GM23338 (cell line): ENCODE measurements around the gene AUH. TPM values are rescaled to one million over a fixed set of nuclear protein-coding genes. Genes with fewer than 3 reads are reported as not detected.

Experiments
- ATAC-seq: fragments of 200-7000 bp; cut with Tn5 transposase; 3 replicates; pipeline ENCODE4 v1.9.1; 2020
- DNase-seq: peaks from one replicate; pipeline ENCODE4 v3.0.0-alpha.2; 2015; ENCODE audit warnings: low spot score
- H2AFZ ChIP-seq: fragments of 200-600 bp; sonication (generic); 2 replicates; pipeline ENCODE4 v1.8.0; 2016; ENCODE audit warnings: antibody characterized with exemption, mild to moderate bottlenecking, moderate library complexity
- H3F3A ChIP-seq: fragments of 200-600 bp; sonication (generic); replicated peaks from 2 replicates; pipeline ENCODE4 v1.8.0; 2017; ENCODE audit warnings: antibody characterized with exemption, mixed run types, low read depth
- H3K27ac ChIP-seq: fragments of 200-600 bp; sonication (generic); 2 replicates; pipeline ENCODE4 v1.6.1; 2016; ENCODE audit warnings: low read depth
- H3K27me3 ChIP-seq: fragments of 200-600 bp; sonication (generic); 2 replicates; pipeline ENCODE4 v1.8.0; 2016; ENCODE audit warnings: mild to moderate bottlenecking, mixed run types, moderate library complexity; ENCODE audit not compliant: insufficient read depth
- H3K36me3 ChIP-seq: fragments of 200-600 bp; sonication (generic); 2 replicates; pipeline ENCODE4 v1.8.0; 2016; ENCODE audit warnings: mild to moderate bottlenecking; ENCODE audit not compliant: insufficient read depth
- H3K4me1 ChIP-seq: fragments of 200-600 bp; sonication (generic); 2 replicates; pipeline ENCODE4 v1.8.0; 2016; ENCODE audit warnings: mild to moderate bottlenecking, moderate library complexity; ENCODE audit not compliant: insufficient read depth
- H3K4me2 ChIP-seq: fragments of 200-600 bp; sonication (generic); 2 replicates; pipeline ENCODE4 v1.7.1; 2017; ENCODE audit warnings: mixed run types
- H3K4me3 ChIP-seq: fragments of 200-600 bp; sonication (generic); 2 replicates; pipeline ENCODE4 v1.6.1; 2016; ENCODE audit warnings: mixed run types
- H3K79me2 ChIP-seq: fragments of 200-600 bp; sonication (generic); replicated peaks from 2 replicates; pipeline ENCODE4 v1.8.0; 2017; ENCODE audit warnings: mild to moderate bottlenecking; ENCODE audit not compliant: insufficient read depth
- H3K9me2 ChIP-seq: fragments of 200-600 bp; sonication (generic); 2 replicates; pipeline ENCODE4 v1.8.0; 2017; ENCODE audit not compliant: insufficient read depth
- H4K20me1 ChIP-seq: fragments of 200-600 bp; sonication (generic); replicated peaks from 2 replicates; pipeline ENCODE4 v1.8.0; 2017; ENCODE audit warnings: mild to moderate bottlenecking; ENCODE audit not compliant: insufficient read depth
- H3K27ac Mint-ChIP-seq: 2 replicates; pipeline ENCODE4 v1.8.0; 2020; ENCODE audit warnings: inconsistent platforms, mild to moderate bottlenecking, moderate library complexity, mixed read lengths
- H3K27me3 Mint-ChIP-seq: 3 replicates; pipeline ENCODE4 v1.8.0; 2022; ENCODE audit warnings: low read depth, mild to moderate bottlenecking, moderate library complexity, mixed read lengths, inconsistent platforms; ENCODE audit not compliant: insufficient read depth, poor library complexity
- H3K36me3 Mint-ChIP-seq: 3 replicates; pipeline ENCODE4 v1.8.0; 2021; ENCODE audit warnings: low read depth, mild to moderate bottlenecking, inconsistent platforms, moderate library complexity, mixed read lengths
- H3K4me1 Mint-ChIP-seq: 3 replicates; pipeline ENCODE4 v1.8.0; 2020; ENCODE audit warnings: mild to moderate bottlenecking, inconsistent platforms, mixed read lengths
- H3K4me3 Mint-ChIP-seq: 3 replicates; pipeline ENCODE4 v1.8.0; 2021; ENCODE audit warnings: moderate library complexity, mild to moderate bottlenecking, inconsistent platforms, mixed read lengths
- H3K9me3 Mint-ChIP-seq: 3 replicates; pipeline ENCODE4 v1.8.0; 2020; ENCODE audit warnings: moderate library complexity, mild to moderate bottlenecking, inconsistent platforms, mixed read lengths
- CREB1 ChIP-seq: fragments of 250-450 bp; sonication (Bioruptor Pico); IDR thresholded peaks from 2 replicates; pipeline ENCODE4 v1.5.0; 2020; ENCODE audit warnings: low read depth, mild to moderate bottlenecking, moderate library complexity
- EZH2 ChIP-seq: fragments of 200-600 bp; sonication (generic); IDR thresholded peaks from one replicate; pipeline ENCODE4 v1.8.0; 2017; ENCODE audit warnings: antibody characterized with exemption, mild to moderate bottlenecking, low read depth; ENCODE audit not compliant: unreplicated experiment
- EZH2phosphoT487 ChIP-seq: fragments of 200-600 bp; sonication (generic); IDR thresholded peaks from one replicate; pipeline ENCODE4 v1.8.1; 2018; ENCODE audit warnings: antibody characterized with exemption; ENCODE audit not compliant: unreplicated experiment
- JUNB ChIP-seq: IDR thresholded peaks from one replicate; pipeline ENCODE4 v1.6.1; 2016; ENCODE audit warnings: antibody characterized with exemption; ENCODE audit not compliant: unreplicated experiment
- NANOG ChIP-seq: IDR thresholded peaks from 2 replicates; pipeline ENCODE4 v1.6.1; 2016; ENCODE audit warnings: antibody characterized with exemption, borderline replicate concordance
- POLR2AphosphoS5 ChIP-seq: IDR thresholded peaks from 2 replicates; pipeline ENCODE4 v1.6.1; 2016; ENCODE audit warnings: antibody characterized with exemption, low read depth
- REST ChIP-seq: IDR thresholded peaks from one replicate; pipeline ENCODE4 v1.6.1; 2018; ENCODE audit warnings: antibody characterized with exemption; ENCODE audit not compliant: unreplicated experiment
- STAT1 ChIP-seq: IDR thresholded peaks from one replicate; pipeline ENCODE4 v1.6.1; 2016; ENCODE audit warnings: antibody characterized with exemption; ENCODE audit not compliant: unreplicated experiment
- ZNF114 ChIP-seq: fragments of 250-450 bp; sonication (Bioruptor Pico); IDR thresholded peaks from 2 replicates; pipeline ENCODE4 v1.5.0; 2020; ENCODE audit warnings: mild to moderate bottlenecking, moderate library complexity
- ZNF331 ChIP-seq: fragments of 250-450 bp; sonication (Bioruptor Pico); IDR thresholded peaks from 2 replicates; pipeline ENCODE4 v1.5.0; 2020; ENCODE audit warnings: low read depth, mild to moderate bottlenecking, moderate library complexity
- polyA plus RNA-seq: library from polyadenylated mRNA; unstranded; fragments of >200 nt; fragmentation: Nextera tagmentation; extraction: Ambion mirVana; gene quantifications from 2 replicates; pipeline ENCODE4 v1.2.1, GENCODE V29; 2016
- total RNA-seq: library from RNA; depleted of rRNA; stranded (reverse); fragments of >200 nt; shearing (Covaris generic); gene quantifications from 2 replicates; pipeline ENCODE4 v1.2.3, GENCODE V29; 2014
- TF ChIP-seq, protein P1 (sequence below): IDR thresholded peaks from 2 replicates; pipeline ENCODE4 v1.6.1; 2016; ENCODE audit warnings: antibody characterized with exemption
- TF ChIP-seq, protein P2 (sequence below), 2 experiments: fragments of 200-600 bp in 1 of 2; sonication (generic) in 1 of 2; conservative IDR thresholded peaks; 2 replicates each; pipeline versions ENCODE4 v1.5.1 to v1.6.1; 2016 to 2017; ENCODE audit warnings: antibody characterized with exemption in 2 of 2, low read depth in 2 of 2, mild to moderate bottlenecking in 2 of 2, moderate library complexity in 1 of 2
- TF ChIP-seq, protein P3 (sequence below): fragments of 250-450 bp; sonication (Bioruptor Pico); IDR thresholded peaks from 2 replicates; pipeline ENCODE4 v1.5.0; 2020; ENCODE audit warnings: mild to moderate bottlenecking, moderate library complexity

AUH gene
- total and polyA plus RNA-seq, 2 experiments from 2014 or later: 28.8 to 34.2 TPM

DNA sequence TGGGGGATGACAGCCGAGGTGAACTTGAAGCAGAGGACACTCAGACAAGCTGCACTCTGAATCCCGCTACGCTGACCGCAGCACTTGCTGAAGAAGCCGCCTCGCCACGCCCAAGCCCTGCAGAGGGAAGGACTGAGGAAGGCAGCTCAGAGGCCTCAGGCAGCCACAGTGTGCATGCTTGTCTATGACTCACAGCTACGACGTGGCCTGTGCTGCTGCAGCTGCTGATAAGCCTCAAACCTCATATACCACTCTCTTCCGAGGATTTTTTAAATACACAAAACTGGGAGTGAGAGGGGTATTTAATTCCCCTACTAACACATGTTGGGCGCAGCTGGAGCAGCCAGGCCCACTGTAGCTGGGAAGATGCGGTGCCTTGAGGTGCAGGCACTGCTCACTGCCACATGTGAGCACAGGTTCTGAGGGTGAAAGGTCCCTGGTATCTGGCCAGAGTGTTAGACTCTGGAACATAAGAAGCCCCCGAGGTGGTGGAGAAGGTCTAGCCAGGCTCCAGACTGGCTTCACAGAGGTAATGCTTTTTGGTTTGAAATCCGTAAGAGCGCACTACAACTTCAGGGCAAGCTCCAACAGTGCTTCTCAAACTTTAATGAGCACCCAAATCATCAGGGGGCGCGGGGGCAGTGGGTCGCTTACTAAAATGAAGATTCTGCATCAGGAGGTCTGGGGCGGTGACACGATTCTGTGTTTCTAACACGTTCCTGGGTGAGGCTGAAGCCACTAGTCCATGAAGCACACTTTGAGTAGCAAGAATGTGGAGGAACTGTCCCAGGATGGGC lies 196.8 kb downstream of the AUH start:
- Histone ChIP-seq H3K4me3 (no peak overlapping the region), H3K4me1 (peaks cover 7% of the 10 kb centered on the region; the same call in 1 of the 2 replicates), H3K9me2 (no peaks in the 10 kb centered on the region), H4K20me1 (no peaks in the 10 kb centered on the region), H2AFZ (no peak overlapping the region), H3K79me2 (no peaks in the 10 kb centered on the region), H3K36me3 (no peaks in the 10 kb centered on the region), H3K27ac (no peak overlapping the region), H3F3A (no peaks in the 10 kb centered on the region), H3K27me3 (no peaks in the 10 kb centered on the region), H3K4me2 (no peak overlapping the region)
- Mint-ChIP-seq H3K27ac (no peak overlapping the region), H3K9me3 (no peaks in the 10 kb centered on the region), H3K36me3 (no peaks in the 10 kb centered on the region), H3K4me3 (no peak overlapping the region), H3K4me1 (peaks cover 32% of the 10 kb centered on the region), H3K27me3 (peaks cover 7% of the 10 kb centered on the region)
- ATAC-seq (no peak), DNase-seq (no peak)
- no peak for TF ChIP-seq ZNF114 (CRISPR knock-in tag)
- no peak for TF ChIP-seq NANOG
- no peak for TF ChIP-seq REST
- TF ChIP-seq ZNF331: no peak
- TF ChIP-seq JUNB: no peak
- no peak for TF ChIP-seq CREB1 (CRISPR knock-in tag)
- no peak for TF ChIP-seq EZH2
- TF ChIP-seq, protein P1, sequence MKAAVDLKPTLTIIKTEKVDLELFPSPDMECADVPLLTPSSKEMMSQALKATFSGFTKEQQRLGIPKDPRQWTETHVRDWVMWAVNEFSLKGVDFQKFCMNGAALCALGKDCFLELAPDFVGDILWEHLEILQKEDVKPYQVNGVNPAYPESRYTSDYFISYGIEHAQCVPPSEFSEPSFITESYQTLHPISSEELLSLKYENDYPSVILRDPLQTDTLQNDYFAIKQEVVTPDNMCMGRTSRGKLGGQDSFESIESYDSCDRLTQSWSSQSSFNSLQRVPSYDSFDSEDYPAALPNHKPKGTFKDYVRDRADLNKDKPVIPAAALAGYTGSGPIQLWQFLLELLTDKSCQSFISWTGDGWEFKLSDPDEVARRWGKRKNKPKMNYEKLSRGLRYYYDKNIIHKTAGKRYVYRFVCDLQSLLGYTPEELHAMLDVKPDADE: no peak
- no peak for TF ChIP-seq EZH2phosphoT487
- TF ChIP-seq, protein P2, sequence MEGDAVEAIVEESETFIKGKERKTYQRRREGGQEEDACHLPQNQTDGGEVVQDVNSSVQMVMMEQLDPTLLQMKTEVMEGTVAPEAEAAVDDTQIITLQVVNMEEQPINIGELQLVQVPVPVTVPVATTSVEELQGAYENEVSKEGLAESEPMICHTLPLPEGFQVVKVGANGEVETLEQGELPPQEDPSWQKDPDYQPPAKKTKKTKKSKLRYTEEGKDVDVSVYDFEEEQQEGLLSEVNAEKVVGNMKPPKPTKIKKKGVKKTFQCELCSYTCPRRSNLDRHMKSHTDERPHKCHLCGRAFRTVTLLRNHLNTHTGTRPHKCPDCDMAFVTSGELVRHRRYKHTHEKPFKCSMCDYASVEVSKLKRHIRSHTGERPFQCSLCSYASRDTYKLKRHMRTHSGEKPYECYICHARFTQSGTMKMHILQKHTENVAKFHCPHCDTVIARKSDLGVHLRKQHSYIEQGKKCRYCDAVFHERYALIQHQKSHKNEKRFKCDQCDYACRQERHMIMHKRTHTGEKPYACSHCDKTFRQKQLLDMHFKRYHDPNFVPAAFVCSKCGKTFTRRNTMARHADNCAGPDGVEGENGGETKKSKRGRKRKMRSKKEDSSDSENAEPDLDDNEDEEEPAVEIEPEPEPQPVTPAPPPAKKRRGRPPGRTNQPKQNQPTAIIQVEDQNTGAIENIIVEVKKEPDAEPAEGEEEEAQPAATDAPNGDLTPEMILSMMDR (conservative IDR thresholded peaks at IDR 0.05; ENCODE audit: low read depth in 2 of 2): no peak
- no peak for TF ChIP-seq POLR2AphosphoS5
- TF ChIP-seq STAT1: no peak
- TF ChIP-seq, protein P3, sequence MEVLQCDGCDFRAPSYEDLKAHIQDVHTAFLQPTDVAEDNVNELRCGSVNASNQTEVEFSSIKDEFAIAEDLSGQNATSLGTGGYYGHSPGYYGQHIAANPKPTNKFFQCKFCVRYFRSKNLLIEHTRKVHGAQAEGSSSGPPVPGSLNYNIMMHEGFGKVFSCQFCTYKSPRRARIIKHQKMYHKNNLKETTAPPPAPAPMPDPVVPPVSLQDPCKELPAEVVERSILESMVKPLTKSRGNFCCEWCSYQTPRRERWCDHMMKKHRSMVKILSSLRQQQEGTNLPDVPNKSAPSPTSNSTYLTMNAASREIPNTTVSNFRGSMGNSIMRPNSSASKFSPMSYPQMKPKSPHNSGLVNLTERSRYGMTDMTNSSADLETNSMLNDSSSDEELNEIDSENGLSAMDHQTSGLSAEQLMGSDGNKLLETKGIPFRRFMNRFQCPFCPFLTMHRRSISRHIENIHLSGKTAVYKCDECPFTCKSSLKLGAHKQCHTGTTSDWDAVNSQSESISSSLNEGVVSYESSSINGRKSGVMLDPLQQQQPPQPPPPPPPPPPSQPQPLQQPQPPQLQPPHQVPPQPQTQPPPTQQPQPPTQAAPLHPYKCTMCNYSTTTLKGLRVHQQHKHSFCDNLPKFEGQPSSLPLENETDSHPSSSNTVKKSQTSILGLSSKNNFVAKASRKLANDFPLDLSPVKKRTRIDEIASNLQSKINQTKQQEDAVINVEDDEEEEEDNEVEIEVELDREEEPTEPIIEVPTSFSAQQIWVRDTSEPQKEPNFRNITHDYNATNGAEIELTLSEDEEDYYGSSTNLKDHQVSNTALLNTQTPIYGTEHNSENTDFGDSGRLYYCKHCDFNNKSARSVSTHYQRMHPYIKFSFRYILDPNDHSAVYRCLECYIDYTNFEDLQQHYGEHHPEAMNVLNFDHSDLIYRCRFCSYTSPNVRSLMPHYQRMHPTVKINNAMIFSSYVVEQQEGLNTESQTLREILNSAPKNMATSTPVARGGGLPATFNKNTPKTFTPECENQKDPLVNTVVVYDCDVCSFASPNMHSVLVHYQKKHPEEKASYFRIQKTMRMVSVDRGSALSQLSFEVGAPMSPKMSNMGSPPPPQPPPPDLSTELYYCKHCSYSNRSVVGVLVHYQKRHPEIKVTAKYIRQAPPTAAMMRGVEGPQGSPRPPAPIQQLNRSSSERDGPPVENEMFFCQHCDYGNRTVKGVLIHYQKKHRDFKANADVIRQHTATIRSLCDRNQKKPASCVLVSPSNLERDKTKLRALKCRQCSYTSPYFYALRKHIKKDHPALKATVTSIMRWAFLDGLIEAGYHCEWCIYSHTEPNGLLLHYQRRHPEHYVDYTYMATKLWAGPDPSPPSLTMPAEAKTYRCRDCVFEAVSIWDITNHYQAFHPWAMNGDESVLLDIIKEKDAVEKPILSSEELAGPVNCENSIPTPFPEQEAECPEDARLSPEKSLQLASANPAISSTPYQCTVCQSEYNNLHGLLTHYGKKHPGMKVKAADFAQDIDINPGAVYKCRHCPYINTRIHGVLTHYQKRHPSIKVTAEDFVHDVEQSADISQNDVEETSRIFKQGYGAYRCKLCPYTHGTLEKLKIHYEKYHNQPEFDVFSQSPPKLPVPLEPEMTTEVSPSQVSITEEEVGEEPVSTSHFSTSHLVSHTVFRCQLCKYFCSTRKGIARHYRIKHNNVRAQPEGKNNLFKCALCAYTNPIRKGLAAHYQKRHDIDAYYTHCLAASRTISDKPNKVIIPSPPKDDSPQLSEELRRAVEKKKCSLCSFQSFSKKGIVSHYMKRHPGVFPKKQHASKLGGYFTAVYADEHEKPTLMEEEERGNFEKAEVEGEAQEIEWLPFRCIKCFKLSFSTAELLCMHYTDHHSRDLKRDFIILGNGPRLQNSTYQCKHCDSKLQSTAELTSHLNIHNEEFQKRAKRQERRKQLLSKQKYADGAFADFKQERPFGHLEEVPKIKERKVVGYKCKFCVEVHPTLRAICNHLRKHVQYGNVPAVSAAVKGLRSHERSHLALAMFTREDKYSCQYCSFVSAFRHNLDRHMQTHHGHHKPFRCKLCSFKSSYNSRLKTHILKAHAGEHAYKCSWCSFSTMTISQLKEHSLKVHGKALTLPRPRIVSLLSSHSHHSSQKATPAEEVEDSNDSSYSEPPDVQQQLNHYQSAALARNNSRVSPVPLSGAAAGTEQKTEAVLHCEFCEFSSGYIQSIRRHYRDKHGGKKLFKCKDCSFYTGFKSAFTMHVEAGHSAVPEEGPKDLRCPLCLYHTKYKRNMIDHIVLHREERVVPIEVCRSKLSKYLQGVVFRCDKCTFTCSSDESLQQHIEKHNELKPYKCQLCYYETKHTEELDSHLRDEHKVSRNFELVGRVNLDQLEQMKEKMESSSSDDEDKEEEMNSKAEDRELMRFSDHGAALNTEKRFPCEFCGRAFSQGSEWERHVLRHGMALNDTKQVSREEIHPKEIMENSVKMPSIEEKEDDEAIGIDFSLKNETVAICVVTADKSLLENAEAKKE (CRISPR knock-in tag): no peak
